ACC112 (cell line): ENCODE data around the gene ADI1.
A peak's percentile ranks its signal among the peaks of the same experiment; 100 is the strongest.

Experiments
- H2AFZ ChIP-seq: fragments of 200-600 bp; sonication (generic); one replicate; pipeline ENCODE4 v1.6.0; 2017; ENCODE audit warnings: antibody characterized with exemption, low read length; ENCODE audit not compliant: unreplicated experiment
- H3K27ac ChIP-seq: fragments of 200-600 bp; sonication (generic); 2 replicates; pipeline ENCODE4 v1.5.1; 2014; ENCODE audit warnings: low read depth, mild to moderate bottlenecking, antibody characterized with exemption, low read length, moderate library complexity
- H3K27me3 ChIP-seq: fragments of 200-600 bp; sonication (generic); 2 replicates; pipeline ENCODE4 v1.6.1; 2014; ENCODE audit warnings: mild to moderate bottlenecking, antibody characterized with exemption, low read length, moderate library complexity, mixed read lengths; ENCODE audit not compliant: insufficient read depth
- H3K36me3 ChIP-seq: fragments of 200-600 bp; sonication (generic); 2 replicates; pipeline ENCODE4 v1.6.1; 2016; ENCODE audit warnings: mild to moderate bottlenecking, antibody characterized with exemption, low read length, moderate library complexity, mixed read lengths; ENCODE audit not compliant: insufficient read depth
- H3K4me1 ChIP-seq: fragments of 200-600 bp; sonication (generic); one replicate; pipeline ENCODE4 v1.6.1; 2016; ENCODE audit warnings: low read length, mixed read lengths; ENCODE audit not compliant: insufficient read depth, unreplicated experiment, control insufficient read depth
- H3K4me3 ChIP-seq: fragments of 200-600 bp; sonication (generic); 2 replicates; pipeline ENCODE4 v1.5.1; 2014; ENCODE audit warnings: mild to moderate bottlenecking, low read depth, low read length
- H3K79me2 ChIP-seq: fragments of 200-600 bp; sonication (generic); one replicate; pipeline ENCODE4 v1.6.0; 2016; ENCODE audit warnings: low read length; ENCODE audit not compliant: control insufficient read depth, unreplicated experiment, insufficient read depth

The ADI1 gene

DNA sequence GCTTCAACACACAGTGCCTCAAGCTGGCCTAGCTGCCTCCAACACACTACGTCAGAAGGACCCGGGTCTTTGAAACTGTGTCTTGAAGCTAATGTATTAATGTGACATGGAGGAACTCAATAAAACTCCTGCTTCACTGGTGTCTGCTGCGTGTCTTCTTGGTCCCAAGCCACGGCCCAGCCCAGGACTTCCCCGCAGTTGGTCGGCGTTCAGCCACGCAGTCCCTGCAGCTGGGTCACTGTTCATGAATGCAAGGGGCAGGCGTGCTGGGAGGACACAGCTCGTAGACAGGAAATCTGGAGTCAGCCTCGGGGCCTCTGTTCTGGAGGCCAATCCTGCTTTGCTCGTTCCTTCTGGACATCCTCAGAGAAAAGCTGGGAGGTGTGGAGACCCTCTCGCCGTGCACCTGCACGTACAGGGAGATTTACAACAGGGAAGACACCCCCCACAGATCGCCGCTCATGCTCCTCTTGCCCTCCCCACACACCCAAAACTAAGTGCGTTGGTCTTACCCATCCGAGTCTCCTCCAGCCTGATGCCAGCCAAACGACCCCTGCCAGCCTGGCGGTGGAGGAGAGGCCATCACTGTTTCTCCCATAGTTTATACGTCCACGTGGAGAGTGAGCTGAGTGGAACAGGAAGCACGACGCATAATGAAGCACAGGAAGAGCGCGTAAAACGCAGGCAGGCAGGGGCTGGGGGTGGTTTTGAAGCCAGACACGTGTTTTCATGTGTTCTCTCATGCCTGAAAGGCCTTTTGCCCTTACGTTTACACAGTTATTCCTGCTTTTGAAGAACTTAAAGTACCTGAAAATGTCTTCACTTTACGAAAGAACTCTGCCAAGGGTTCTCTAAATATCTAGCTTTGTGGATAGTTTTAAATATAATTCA is 39.7 kb downstream of the ADI1 start:
- Histone ChIP-seq H3K36me3 (no peaks in the 10 kb centered on the region), H2AFZ (no peak overlapping the region), H3K4me3 (no peak overlapping the region), H3K4me1 (no peaks in the 10 kb centered on the region), H3K27me3 (no peaks in the 10 kb centered on the region), H3K79me2 (no peaks in the 10 kb centered on the region), H3K27ac (no peak overlapping the region)

DNA sequence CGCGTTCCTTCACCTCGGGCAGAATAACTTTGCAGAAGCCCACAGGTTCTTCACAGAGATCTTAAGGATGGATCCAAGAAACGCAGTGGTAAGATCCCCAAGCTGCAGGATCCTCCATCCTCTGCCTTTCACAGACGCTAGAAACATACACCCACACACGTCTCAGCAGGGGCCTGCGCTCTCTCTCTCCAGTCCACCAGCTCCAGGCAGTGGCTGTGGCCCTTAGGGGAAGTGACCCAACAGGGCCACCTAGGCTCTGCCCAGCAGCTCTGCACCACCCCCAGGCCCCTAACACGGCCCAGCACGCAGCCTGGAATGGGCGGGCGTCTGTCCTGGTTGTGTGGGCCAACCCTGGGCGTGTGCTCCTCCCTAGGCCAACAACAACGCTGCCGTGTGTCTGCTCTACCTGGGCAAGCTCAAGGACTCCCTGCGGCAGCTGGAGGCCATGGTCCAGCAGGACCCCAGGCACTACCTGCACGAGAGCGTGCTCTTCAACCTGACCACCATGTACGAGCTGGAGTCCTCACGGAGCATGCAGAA is 40.4 kb downstream of the ADI1 start:
- no peaks in the 10 kb centered on the region for H3K27me3 ChIP-seq
- H3K4me1 ChIP-seq, result no peaks in the 10 kb centered on the region
- no peaks in the 10 kb centered on the region for H3K36me3 ChIP-seq
- no peak overlapping the region for H2AFZ ChIP-seq
- no peaks in the 10 kb centered on the region for H3K79me2 ChIP-seq
- no peak overlapping the region for H3K27ac ChIP-seq
- H3K4me3 ChIP-seq, result no peak overlapping the region

DNA sequence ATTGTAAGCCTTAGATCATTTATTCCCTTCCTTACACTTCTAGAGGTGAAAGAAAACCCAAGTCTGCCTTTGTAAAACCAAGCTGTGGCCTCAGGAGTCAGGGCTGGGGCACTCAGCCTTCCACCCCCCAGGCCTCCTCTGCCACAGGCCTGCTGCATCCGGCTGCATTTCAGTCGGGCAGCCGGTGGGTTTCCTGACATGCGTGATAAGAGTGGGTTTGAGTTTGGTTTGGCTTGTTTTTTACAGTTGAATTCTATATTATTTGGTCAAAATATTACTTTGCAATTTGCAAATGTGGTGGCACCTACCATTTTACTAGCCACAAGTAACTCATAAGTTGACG is 42.4 kb downstream of the ADI1 start:
- no peaks in the 10 kb centered on the region for H3K27me3 ChIP-seq
- no peaks in the 10 kb centered on the region for H3K4me1 ChIP-seq
- H3K36me3 ChIP-seq, result no peaks in the 10 kb centered on the region
- no peak overlapping the region for H3K27ac ChIP-seq
- H2AFZ ChIP-seq, result no peak overlapping the region
- no peak overlapping the region for H3K4me3 ChIP-seq
- H3K79me2 ChIP-seq, result no peaks in the 10 kb centered on the region

DNA sequence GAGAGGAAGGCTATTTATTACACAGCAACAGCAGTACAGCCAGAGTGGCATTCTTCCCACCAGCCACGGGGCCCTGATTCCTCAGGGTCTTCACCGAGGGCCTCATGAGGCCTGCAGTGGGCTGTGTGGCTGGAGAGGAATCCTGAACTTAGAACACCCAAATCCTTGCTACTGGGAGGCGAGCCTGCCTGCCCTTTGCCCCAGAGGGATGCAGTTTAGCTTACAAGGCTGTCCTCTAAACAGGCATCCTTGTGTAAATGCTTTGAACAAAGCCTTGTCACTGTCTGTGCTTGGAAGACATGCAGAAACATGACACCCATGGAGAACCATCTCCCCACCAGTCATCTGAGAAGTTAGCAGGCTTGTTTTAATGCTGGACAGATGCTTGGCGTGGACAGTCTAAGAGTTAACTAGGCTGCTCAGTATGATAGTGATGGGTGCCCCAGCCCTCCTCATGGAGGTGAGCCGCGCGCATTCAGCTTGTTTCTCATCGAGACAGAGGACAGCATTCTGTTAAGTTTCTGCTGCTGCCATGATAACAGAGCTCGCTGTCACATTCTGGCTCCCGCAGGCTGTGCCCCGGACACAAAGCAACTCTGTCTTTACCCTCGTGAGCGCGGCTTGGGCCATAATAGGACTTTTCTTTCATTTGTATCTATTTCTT is 42.9 kb downstream of the ADI1 start:
- Histone ChIP-seq H3K4me3 (no peak overlapping the region), H2AFZ (no peak overlapping the region), H3K79me2 (no peaks in the 10 kb centered on the region), H3K36me3 (no peaks in the 10 kb centered on the region), H3K4me1 (peaks cover 4% of the 10 kb centered on the region), H3K27me3 (no peaks in the 10 kb centered on the region), H3K27ac (no peak overlapping the region)

DNA sequence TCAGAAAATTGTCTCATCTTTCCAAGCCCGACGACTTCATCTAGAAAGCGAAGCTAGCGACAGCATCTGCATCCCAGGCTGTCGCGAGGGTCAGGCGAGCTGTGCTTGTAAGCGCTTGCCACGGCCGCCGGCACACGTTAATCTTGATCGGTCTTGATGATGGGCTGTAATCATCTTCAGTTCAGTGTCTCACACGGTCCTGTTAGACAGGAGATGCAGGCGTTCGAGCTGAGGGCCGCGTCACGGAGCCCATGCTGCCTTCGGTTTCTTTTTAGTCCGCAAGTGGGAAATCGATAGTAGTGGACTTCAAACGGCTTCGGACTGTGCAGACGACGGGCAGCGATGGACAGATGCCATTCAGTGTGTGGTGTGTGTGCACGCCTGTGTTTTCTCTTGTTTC is 43.6 kb downstream of the ADI1 start:
- no peaks in the 10 kb centered on the region for H3K36me3 ChIP-seq
- H3K27ac ChIP-seq, result no peak overlapping the region
- H3K4me3 ChIP-seq, result no peak overlapping the region
- H3K27me3 ChIP-seq, result no peaks in the 10 kb centered on the region
- no peaks in the 10 kb centered on the region for H3K79me2 ChIP-seq
- H2AFZ ChIP-seq, result no peak overlapping the region
- peaks cover 11% of the 10 kb centered on the region for H3K4me1 ChIP-seq

DNA sequence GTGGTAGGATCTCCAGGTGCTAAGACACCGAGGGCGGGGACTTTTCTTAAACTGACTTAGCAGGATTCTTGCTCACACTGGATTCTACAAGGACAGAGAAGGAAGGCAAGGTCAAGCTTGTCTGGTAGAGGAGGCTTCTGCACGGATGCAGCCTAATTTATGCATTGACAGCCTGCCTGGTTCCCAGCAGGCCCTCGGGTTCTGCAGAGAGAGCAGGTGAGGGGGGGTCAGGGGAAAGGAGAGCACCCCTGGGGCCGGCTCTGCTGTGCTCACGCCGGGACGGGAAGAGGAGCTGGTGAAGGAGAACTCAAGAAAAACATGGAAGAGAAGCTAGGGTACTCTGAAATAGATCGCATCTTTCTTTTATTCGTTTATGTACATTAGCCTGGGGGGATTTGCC is 46.4 kb downstream of the ADI1 start:
- Histone ChIP-seq H3K79me2 (no peaks in the 10 kb centered on the region), H3K4me3 (no peak overlapping the region), H3K27me3 (no peaks in the 10 kb centered on the region), H3K4me1 (peaks cover 30% of the 10 kb centered on the region), H3K27ac (no peak overlapping the region), H3K36me3 (peaks cover 12% of the 10 kb centered on the region; the same call in 1 of the 2 replicates), H2AFZ (no peak overlapping the region)

DNA sequence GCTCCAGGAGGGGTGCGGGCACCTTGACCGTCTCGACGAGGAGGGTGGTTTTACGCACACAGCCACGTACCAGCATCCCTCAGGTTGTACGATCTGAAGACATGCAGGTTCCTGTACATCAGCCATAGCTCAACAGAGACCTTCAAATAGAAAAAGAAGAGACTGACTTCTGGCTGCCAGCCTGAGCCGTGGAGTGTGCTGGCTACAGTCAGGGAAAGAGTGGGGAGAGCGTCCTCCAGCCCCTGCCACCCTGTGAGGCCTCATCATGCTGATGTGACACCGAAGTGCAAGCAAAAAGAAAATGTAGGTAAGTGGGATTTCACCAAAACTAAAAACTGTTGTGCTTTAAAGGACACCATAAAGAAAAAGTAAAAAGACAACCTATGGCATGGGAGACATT is 47.0 kb downstream of the ADI1 start:
- no peaks in the 10 kb centered on the region for H3K79me2 ChIP-seq
- no peaks in the 10 kb centered on the region for H3K27me3 ChIP-seq
- H3K4me1 ChIP-seq, result peaks cover 30% of the 10 kb centered on the region
- H3K4me3 ChIP-seq, result no peak overlapping the region
- no peak overlapping the region for H3K27ac ChIP-seq
- no peak overlapping the region for H2AFZ ChIP-seq
- peaks cover 17% of the 10 kb centered on the region; the same call in 1 of the 2 replicates for H3K36me3 ChIP-seq

DNA sequence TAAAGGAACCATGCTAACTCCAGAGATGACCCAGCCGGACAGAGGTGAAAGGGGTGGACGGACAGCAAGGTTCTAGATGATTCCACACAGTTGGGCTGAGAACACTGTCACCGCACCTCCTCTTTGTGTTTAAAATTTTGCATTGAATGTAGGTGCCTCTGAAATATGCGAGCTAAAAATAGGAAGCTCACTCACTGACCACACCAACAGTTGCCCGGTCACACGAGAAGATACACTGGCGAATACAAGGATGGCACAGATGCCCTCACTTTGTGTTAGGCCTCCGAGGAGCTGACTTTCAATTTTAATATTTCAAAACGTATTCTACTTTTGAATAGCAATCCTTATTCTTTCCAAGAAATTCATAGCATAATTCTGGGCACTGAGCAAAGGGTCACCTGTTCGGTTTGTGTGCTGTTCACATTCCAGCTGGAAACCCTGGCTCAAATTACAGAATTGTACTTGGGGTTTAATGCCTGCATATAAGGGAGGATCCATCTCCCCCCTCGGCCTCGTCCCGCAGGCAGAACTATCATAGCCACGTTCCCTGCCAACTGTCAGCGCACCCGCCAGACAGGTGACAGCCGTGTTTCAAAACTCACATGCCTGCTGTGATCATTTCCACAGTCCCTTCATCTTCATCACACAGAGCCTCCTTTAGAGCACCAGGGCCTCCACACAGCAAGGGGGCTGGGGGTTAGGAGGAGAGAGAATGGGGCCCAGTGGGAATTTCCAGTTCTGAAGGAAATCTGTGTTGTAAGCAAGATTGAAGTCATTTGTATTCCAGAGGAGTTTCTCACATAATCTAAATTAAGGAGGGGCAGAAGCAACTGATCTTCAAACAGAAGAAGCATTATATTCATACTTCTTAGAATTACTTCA is 48.2 kb downstream of the ADI1 start:
- Histone ChIP-seq H3K27ac (peak overlapping the region; percentile 98), H3K79me2 (no peaks in the 10 kb centered on the region)

DNA sequence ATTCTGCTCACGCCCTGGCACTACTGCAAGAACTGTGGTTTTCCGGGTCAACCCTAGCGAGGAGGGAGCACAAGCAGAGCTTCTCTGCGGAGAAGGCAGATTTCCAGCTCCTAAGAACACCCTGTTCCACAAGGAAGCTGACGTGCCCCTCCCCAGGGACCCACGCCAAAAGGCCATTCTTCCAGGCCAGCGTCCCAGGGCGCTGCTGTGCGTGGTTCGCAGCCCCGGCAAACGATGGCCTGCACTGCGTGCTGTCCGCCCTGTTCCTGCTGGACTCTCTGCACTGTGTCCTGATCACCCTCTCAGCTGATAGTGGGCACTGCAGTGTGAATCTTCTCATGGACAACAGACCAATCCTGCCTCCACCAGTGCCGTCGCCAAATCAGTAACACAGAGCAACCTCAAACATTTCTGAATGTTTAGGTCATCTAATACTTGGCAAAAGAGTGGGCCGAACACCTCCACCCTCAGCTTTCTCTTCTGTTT is 49.1 kb downstream of the ADI1 start:
- Histone ChIP-seq H3K27ac (peak overlapping the region; percentile 98), H2AFZ (peak overlapping the region; percentile 20), H3K36me3 (peaks cover 18% of the 10 kb centered on the region; the same call in 1 of the 2 replicates)

More for the DNA sequence above, 48.2 kb downstream of the ADI1 start:
- peaks cover 18% of the 10 kb centered on the region; the same call in 1 of the 2 replicates for H3K36me3 ChIP-seq
- peak overlapping the region; percentile 28 for H3K4me3 ChIP-seq
- H2AFZ ChIP-seq, result no peak overlapping the region
- H3K27me3 ChIP-seq, result no peaks in the 10 kb centered on the region
- peaks cover 40% of the 10 kb centered on the region for H3K4me1 ChIP-seq

DNA sequence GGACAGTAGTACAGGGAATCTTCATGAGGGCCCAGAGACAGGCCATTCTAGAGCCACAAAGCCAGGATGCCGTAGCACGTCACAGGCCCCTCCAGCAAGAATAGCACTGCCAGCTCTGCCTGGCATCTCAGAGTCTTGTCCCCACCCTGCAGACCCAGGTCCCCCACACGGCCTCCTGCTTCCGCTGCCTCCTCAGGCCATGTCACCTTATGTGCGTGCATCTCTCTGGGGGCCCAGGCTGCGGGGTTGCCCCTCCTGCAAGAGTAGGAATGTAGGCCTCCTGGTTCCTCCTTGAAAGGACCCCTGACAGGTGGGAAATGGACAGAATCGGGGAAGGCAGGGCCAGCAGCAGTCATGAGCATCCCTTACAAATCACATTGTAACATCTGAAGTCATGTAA is 49.8 kb downstream of the ADI1 start:
- Histone ChIP-seq H3K27ac (peak overlapping the region; percentile 98), H3K27me3 (no peaks in the 10 kb centered on the region), H3K36me3 (peaks cover 18% of the 10 kb centered on the region; the same call in 1 of the 2 replicates)

More for the DNA sequence above, 49.1 kb downstream of the ADI1 start:
- H3K79me2 ChIP-seq, result no peaks in the 10 kb centered on the region
- H3K4me1 ChIP-seq, result peaks cover 48% of the 10 kb centered on the region
- peak overlapping the region; percentile 28 for H3K4me3 ChIP-seq
- H3K27me3 ChIP-seq, result no peaks in the 10 kb centered on the region

More for the DNA sequence above, 49.8 kb downstream of the ADI1 start:
- no peak overlapping the region for H2AFZ ChIP-seq
- H3K4me1 ChIP-seq, result peaks cover 53% of the 10 kb centered on the region
- peak overlapping the region; percentile 28; the same call in 1 of the 2 replicates for H3K4me3 ChIP-seq
- H3K79me2 ChIP-seq, result no peaks in the 10 kb centered on the region
